Kidney (tissue), 14 donors: ENCODE measurements around the gene DLL3. TPM values are rescaled to one million over a fixed set of nuclear protein-coding genes. Genes with fewer than 3 reads are reported as not detected.
A peak's percentile ranks its signal among the peaks of the same experiment; 100 is the strongest.

Experiments used
- DNase-seq, 5 donors: peaks; one replicate each; pipeline ENCODE4 v3.0.0-alpha.2; 2013 to 2020
- FAIRE-seq: peaks from 2 replicates; lab custom pipeline; 2012; peaks lifted over from hg19 to GRCh38; lab: Jason Lieb, UNC
- H3K27ac ChIP-seq, 2 donors: one replicate each; pipeline ENCODE4 v1.7.0; 2013; ENCODE audit warnings: low read depth in 2 of 2, low read length in 2 of 2, inconsistent platforms in 1 of 2
- H3K27me3 ChIP-seq: one replicate; pipeline ENCODE4 v1.7.1; 2013; ENCODE audit warnings: low read length, inconsistent platforms; ENCODE audit not compliant: control insufficient read depth, insufficient read depth
- H3K36me3 ChIP-seq, 3 donors: one replicate each; pipeline versions ENCODE4 v1.7.0 to v1.7.1; 2013; ENCODE audit warnings: low read length in 3 of 3, control low read depth in 1 of 3, inconsistent platforms in 1 of 3; ENCODE audit not compliant: insufficient read depth in 3 of 3, control insufficient read depth in 2 of 3
- H3K4me1 ChIP-seq, 3 donors: one replicate each; pipeline versions ENCODE4 v1.7.0 to v1.7.1; 2013; ENCODE audit warnings: low read length in 3 of 3, inconsistent platforms in 1 of 3, low read depth in 1 of 3; ENCODE audit not compliant: control insufficient read depth in 2 of 3, insufficient read depth in 2 of 3
- H3K4me3 ChIP-seq, 3 donors: one replicate each; pipeline versions ENCODE4 v1.7.0 to v1.8.1; 2013; ENCODE audit warnings: low read length in 3 of 3, control low read depth in 1 of 3, inconsistent platforms in 1 of 3
- H3K9ac ChIP-seq, 3 donors: one replicate each; pipeline versions ENCODE4 v1.7.0 to v1.7.1; 2013; ENCODE audit warnings: low read length in 3 of 3, control low read depth in 1 of 3, inconsistent platforms in 1 of 3
- H3K9me3 ChIP-seq, 3 donors: one replicate each; pipeline versions ENCODE4 v1.7.0 to v1.7.1; 2013; ENCODE audit warnings: low read length in 3 of 3, control low read depth in 1 of 3, inconsistent platforms in 1 of 3; ENCODE audit not compliant: control insufficient read depth in 2 of 3, insufficient read depth in 1 of 3
- intact Hi-C: fragments of 100-400 bp; cut with DNase I; formaldehyde crosslinking; loops from one replicate; pipeline ENCODE4 v1.11.1; 2022
- polyA plus RNA-seq: library from polyadenylated mRNA; stranded (reverse); fragments of 350-450 nt; fragmentation: Illumina TruSeq; extraction: RNeasy Lipid Tissue Mini Kit (QIAGEN cat#74804); gene quantifications from one replicate; pipeline ENCODE4 v1.2.3, GENCODE V29; 2014; ENCODE audit warnings: low read depth, low replicate concordance; ENCODE audit not compliant: insufficient read depth
- total RNA-seq: library from RNA; stranded (reverse); fragmentation: NEBNext Ultra II Directional; extraction: Animal tissue kit (Norgen Biotek cat#: 25700); gene quantifications from one replicate; pipeline ENCODE4 v1.2.1, GENCODE V29; 2021
- TF ChIP-seq, protein P1 (sequence below): IDR thresholded peaks from 3 replicates; pipeline ENCODE4 v1.5.1; 2012; ENCODE audit warnings: mild to moderate bottlenecking, moderate library complexity, borderline replicate concordance; ENCODE audit not compliant: insufficient read depth; ENCODE audit errors: extremely low read depth
- donor health status: control.
- donor health status: control.
- donor health status: control.
- donor health status: control.
- donor health status: control.
- donor health status: DM: yes; HTN: yes; CAD: no.
- donor health status: Normal renal cell carcinoma (clear cell type).

DLL3 gene
- total and polyA plus RNA-seq, 2 donors from 2014 or later = 0.13 to 0.17 TPM

DNA sequence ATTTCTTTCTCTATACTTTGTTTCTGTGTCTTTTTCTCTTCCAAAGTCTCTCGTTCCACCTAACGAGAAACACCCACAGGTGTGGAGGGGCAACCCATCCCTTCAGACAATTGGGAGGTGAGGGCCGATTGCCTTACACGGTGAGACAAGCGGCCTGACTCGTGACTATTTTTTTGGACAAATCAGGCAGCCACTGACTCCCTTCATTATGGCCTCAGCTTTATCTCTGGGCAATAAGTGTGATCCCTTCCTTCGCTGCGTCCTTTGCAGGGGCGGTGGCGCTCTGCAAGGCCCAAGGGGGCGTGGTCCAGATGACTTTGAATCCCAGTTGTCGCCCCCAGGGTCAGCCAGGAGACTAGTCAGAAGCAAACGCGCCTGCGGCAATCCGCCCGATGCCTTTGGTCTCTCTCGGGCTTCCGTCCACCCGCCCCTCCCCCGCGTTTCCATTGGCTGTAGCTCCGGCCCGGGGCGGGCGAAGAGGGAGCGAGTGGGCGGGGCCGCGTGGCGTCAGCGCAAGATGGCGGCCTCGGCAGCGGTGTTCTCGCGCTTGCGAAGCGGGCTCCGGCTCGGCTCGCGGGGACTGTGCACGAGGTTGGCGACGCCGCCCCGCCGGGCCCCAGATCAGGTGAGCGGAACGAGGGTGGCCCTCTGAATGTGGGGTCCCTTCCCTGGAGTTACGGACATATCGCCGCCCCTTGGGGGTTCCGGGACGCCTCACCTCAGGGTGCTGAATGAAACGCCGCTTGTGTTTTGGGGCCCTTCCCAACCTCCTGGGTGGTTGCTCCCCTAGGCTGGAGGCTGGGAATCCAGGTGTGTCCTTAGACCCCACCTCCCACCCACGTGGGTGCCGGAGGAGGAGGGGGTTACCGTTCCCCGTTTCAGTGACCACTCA is 18.2 kb upstream of the DLL3 start, which contains the start of gene TIMM50:
TIMM50 (plus strand) TSS at position 502 of the 892 bp plus-strand sequence; CDS start at position 518, 16 bp downstream.
- Histone ChIP-seq H3K27me3 (no peaks in the 10 kb centered on the region), H3K9me3 (no peaks in the 10 kb centered on the region), H3K4me3 (peak within 1 kb of the TSS; percentile 89 to 99 (median 98)), H3K9ac (peak within 1 kb of the TSS; percentile 83 to 97 (median 94)), H3K36me3 (peaks cover 0 to 16% (median 10%) of the 10 kb centered on the region in 3 donors), H3K27ac (peak within 1 kb of the TSS; percentile 69 to 80), H3K4me1 (peaks cover 0 to 14% (median 0%) of the 10 kb centered on the region in 3 donors)
- TF ChIP-seq, protein P1, sequence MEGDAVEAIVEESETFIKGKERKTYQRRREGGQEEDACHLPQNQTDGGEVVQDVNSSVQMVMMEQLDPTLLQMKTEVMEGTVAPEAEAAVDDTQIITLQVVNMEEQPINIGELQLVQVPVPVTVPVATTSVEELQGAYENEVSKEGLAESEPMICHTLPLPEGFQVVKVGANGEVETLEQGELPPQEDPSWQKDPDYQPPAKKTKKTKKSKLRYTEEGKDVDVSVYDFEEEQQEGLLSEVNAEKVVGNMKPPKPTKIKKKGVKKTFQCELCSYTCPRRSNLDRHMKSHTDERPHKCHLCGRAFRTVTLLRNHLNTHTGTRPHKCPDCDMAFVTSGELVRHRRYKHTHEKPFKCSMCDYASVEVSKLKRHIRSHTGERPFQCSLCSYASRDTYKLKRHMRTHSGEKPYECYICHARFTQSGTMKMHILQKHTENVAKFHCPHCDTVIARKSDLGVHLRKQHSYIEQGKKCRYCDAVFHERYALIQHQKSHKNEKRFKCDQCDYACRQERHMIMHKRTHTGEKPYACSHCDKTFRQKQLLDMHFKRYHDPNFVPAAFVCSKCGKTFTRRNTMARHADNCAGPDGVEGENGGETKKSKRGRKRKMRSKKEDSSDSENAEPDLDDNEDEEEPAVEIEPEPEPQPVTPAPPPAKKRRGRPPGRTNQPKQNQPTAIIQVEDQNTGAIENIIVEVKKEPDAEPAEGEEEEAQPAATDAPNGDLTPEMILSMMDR = peak; percentile 4
- DNase-seq (peak; percentile 97 to 98 (median 98)), FAIRE-seq (no peak)
- intact Hi-C loops = no loop called here

DNA sequence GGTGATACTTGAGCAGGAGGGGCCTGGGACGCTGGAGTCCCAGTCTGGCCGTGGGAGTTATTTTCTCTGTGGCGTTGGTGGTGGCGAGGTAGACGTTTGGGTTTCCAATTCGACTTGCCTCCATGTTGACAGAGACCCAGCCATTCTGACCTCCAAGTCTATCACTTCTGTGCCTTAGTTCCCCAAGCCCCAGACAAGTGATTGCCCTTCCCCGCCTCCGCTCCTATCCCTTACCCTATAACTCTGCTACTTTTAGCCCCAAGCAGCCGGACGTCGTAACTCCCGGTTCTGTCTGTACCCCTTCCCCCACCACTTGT is 17.6 kb upstream of the DLL3 start:
- intact Hi-C loops = no loop called here
- Histone ChIP-seq H3K27me3 (no peaks in the 10 kb centered on the region), H3K4me3 (peak overlapping the region; percentile 89 to 99 (median 98)), H3K4me1 (peaks cover 0 to 14% (median 0%) of the 10 kb centered on the region in 3 donors), H3K27ac (peak overlapping the region; percentile 69 to 80), H3K9ac (peak overlapping the region; percentile 83 to 97 (median 94)), H3K9me3 (no peaks in the 10 kb centered on the region), H3K36me3 (peaks cover 0 to 16% (median 12%) of the 10 kb centered on the region in 3 donors)
- TF ChIP-seq, protein P1 = no peak
- FAIRE-seq (no peak), DNase-seq (no peak)

DNA sequence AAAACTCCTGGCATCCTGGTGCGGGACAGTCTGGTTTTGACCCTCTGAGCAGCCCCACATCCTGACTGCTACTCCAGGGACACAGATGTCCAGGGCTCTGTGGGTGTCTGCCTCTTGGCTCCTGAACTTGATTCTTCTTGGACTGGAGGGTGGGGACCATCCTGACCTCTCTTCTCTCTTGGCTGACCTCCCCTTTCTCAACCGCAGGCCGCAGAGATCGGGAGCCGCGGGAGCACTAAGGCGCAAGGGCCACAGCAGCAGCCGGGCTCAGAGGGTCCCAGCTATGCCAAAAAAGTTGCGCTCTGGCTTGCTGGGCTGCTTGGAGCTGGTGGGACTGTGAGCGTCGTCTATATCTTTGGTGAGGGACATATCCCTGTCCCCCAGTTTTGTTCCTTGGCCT is 17.1 kb upstream of the DLL3 start:
- FAIRE-seq = no peak

More for the DNA sequence above, 17.1 kb upstream of the DLL3 start:
- TF ChIP-seq, protein P1 = no peak
- intact Hi-C loops = no loop called here
- Histone ChIP-seq H3K27me3 (no peaks in the 10 kb centered on the region), H3K36me3 (peaks cover 0 to 17% (median 10%) of the 10 kb centered on the region in 3 donors), H3K4me3 (peak overlapping the region; percentile 89 to 99 (median 98)), H3K27ac (no peak overlapping the region), H3K4me1 (peaks cover 0 to 14% (median 0%) of the 10 kb centered on the region in 3 donors), H3K9ac (peak overlapping the region; percentile 83 to 97 (median 94)), H3K9me3 (no peaks in the 10 kb centered on the region)
- DNase-seq = no peak
